ENCODE measurements around the gene ALDH9A1. TPM values are rescaled to one million over a fixed set of nuclear protein-coding genes. Genes with fewer than 3 reads are reported as not detected.

ALDH9A1 gene
- total RNA-seq, 4 donors from 2014 or later = 46.4 to 91.5 (median 63.3) TPM

GRCh38 chr1:165679282-165680036, 18.9 kb downstream of the ALDH9A1 start:
- intact Hi-C loops (cut with DNase I; ENCODE audit: low total_unique reads) (no loop called here), in situ Hi-C loops (cut with MboI; ENCODE audit: low sequenced_read_pairs in 4 of 4) (no loop called here)
- Histone ChIP-seq H3K9me3 (no peaks in the 10 kb centered on the region), H3K27me3 (no peaks in the 10 kb centered on the region), H3K4me1 (peaks cover 2 to 7% of the 10 kb centered on the region in 2 donors), H3K36me3 (peaks cover 0 to 67% of the 10 kb centered on the region in 2 donors), H3K27ac (no peak overlapping the region), H3K4me3 (no peak overlapping the region)
- TF ChIP-seq POLR2A (IDR thresholded peaks at IDR 0.05) (no peak), CTCF (IDR thresholded peaks at IDR 0.05 in 4 of 5, conservative IDR thresholded peaks at IDR 0.05 in 1 of 5) (no peak)
- DNase-seq (no peak), ATAC-seq (no peak)

DNA sequence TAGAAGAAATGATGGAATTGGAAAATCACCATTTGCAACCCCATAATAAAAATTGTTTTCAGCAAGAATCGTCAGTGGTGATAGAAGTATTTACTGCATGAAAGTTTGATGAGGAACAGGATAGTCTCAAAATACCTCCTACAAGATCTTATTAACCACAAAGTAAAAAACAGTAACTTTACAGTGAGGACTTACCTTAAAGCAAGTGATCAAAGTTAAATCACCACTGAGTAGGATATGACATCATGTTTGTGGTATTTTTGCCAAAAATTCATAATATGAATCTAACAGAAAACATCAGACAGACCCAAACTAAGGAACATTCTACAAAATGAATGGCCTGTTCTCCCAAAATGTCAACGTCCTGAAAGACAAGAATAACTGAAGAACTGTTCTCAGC, 19.9 kb downstream of the ALDH9A1 start:
- intact Hi-C loops (cut with DNase I; ENCODE audit: low total_unique reads) = no loop called here
- Histone ChIP-seq H3K27ac (no peak overlapping the region), H3K9me3 (no peaks in the 10 kb centered on the region), H3K4me3 (no peak overlapping the region), H3K36me3 (peaks cover 0 to 67% of the 10 kb centered on the region in 2 donors), H3K27me3 (no peaks in the 10 kb centered on the region), H3K4me1 (peaks cover 0 to 3% of the 10 kb centered on the region in 2 donors)
- no peak for DNase-seq
- no peak for ATAC-seq
- TF ChIP-seq POLR2A (IDR thresholded peaks at IDR 0.05) (no peak), CTCF (IDR thresholded peaks at IDR 0.05 in 4 of 5, conservative IDR thresholded peaks at IDR 0.05 in 1 of 5) (no peak)
- in situ Hi-C loops (cut with MboI; ENCODE audit: low sequenced_read_pairs in 4 of 4) = no loop called here

- no peak for TF ChIP-seq CTCF (IDR thresholded peaks at IDR 0.05 in 4 of 5, conservative IDR thresholded peaks at IDR 0.05 in 1 of 5)
- no peak for TF ChIP-seq POLR2A (IDR thresholded peaks at IDR 0.05)
- Histone ChIP-seq H3K27me3 (no peaks in the 10 kb centered on the region), H3K4me1 (peaks cover 0 to 3% of the 10 kb centered on the region in 2 donors), H3K36me3 (peaks cover 0 to 59% of the 10 kb centered on the region in 2 donors), H3K9me3 (no peaks in the 10 kb centered on the region), H3K27ac (peak overlapping the region in 1 of 4 donors; percentile 43), H3K4me3 (no peak overlapping the region)
- intact Hi-C loops (cut with DNase I; ENCODE audit: low total_unique reads) = no loop called here
- in situ Hi-C loops (cut with MboI; ENCODE audit: low sequenced_read_pairs in 4 of 4) = no loop called here
- DNase-seq = no peak
- no peak for ATAC-seq
These were observed 22.6 kb downstream of the ALDH9A1 start for GRCh38 chr1:165675794-165676193.

GRCh38 chr1:165674599-165674998, 23.8 kb downstream of the ALDH9A1 start:
- Histone ChIP-seq H3K27me3 (no peaks in the 10 kb centered on the region), H3K4me3 (no peak overlapping the region), H3K36me3 (peaks cover 0 to 48% of the 10 kb centered on the region in 2 donors), H3K4me1 (peaks cover 0 to 3% of the 10 kb centered on the region in 2 donors), H3K9me3 (no peaks in the 10 kb centered on the region), H3K27ac (no peak overlapping the region)
- DNase-seq (no peak), ATAC-seq (no peak)
- intact Hi-C loops (cut with DNase I; ENCODE audit: low total_unique reads) = no loop called here
- no peak for TF ChIP-seq CTCF (IDR thresholded peaks at IDR 0.05 in 4 of 5, conservative IDR thresholded peaks at IDR 0.05 in 1 of 5)
- no peak for TF ChIP-seq POLR2A (IDR thresholded peaks at IDR 0.05)
- in situ Hi-C loops (cut with MboI; ENCODE audit: low sequenced_read_pairs in 4 of 4) = no loop called here
